SK-N-SH (cell line): Measurements from ENCODE around the gene MROH2B.
"Not testable (repeated sequence)": the region's sequence is repeated elsewhere in the genome, so short reads cannot be mapped to it uniquely, and the experiment has no call there.

ENCODE experiments used
- NFIC ChIP-seq: IDR thresholded peaks from 2 replicates; pipeline ENCODE4 v1.4.0; 2012; ENCODE audit warnings: borderline replicate concordance
- RAD21 ChIP-seq: IDR thresholded peaks from 2 replicates; pipeline ENCODE4 v1.6.1; 2012; ENCODE audit warnings: mild to moderate bottlenecking, low read length
- TEAD4 ChIP-seq: IDR thresholded peaks from 2 replicates; pipeline ENCODE4 v1.4.0; 2012; ENCODE audit warnings: mild to moderate bottlenecking, borderline replicate concordance; ENCODE audit not compliant: insufficient read depth
- TF ChIP-seq, protein P1 (sequence below): fragments of 200-600 bp; sonication (generic); IDR thresholded peaks from 2 replicates; pipeline ENCODE4 v1.6.1; 2017; ENCODE audit warnings: antibody characterized with exemption, mild to moderate bottlenecking, moderate library complexity
- TF ChIP-seq, protein P2 (sequence below): fragments of 150-350 bp; IDR thresholded peaks from 2 replicates; pipeline ENCODE4 v1.6.1; 2016; ENCODE audit warnings: mild to moderate bottlenecking, low read depth, low read length

DNA sequence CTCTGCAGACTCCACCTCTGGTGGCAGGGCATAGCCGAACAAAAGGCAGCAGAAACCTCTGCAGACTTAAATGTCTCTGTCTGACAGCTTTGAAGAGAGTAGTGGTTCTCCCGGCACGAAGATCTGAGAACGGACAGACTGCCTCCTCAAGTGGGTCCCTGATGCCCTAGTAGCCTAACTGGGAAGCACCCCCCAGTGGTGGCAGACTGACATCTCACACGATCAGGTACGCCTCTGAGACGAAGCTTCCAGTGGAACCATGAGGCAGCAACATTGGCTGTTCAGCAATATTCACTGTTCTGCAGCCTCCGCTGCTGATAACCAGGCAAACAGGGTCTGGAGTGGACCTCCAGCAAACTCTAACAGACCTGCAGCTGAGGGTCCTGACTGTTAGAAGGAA, 48.5 kb downstream of the MROH2B start:
- not testable (repeated sequence) for TF ChIP-seq RAD21, NFIC, TEAD4
- TF ChIP-seq, protein P1, sequence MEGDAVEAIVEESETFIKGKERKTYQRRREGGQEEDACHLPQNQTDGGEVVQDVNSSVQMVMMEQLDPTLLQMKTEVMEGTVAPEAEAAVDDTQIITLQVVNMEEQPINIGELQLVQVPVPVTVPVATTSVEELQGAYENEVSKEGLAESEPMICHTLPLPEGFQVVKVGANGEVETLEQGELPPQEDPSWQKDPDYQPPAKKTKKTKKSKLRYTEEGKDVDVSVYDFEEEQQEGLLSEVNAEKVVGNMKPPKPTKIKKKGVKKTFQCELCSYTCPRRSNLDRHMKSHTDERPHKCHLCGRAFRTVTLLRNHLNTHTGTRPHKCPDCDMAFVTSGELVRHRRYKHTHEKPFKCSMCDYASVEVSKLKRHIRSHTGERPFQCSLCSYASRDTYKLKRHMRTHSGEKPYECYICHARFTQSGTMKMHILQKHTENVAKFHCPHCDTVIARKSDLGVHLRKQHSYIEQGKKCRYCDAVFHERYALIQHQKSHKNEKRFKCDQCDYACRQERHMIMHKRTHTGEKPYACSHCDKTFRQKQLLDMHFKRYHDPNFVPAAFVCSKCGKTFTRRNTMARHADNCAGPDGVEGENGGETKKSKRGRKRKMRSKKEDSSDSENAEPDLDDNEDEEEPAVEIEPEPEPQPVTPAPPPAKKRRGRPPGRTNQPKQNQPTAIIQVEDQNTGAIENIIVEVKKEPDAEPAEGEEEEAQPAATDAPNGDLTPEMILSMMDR: not testable (repeated sequence)
- TF ChIP-seq, protein P2, sequence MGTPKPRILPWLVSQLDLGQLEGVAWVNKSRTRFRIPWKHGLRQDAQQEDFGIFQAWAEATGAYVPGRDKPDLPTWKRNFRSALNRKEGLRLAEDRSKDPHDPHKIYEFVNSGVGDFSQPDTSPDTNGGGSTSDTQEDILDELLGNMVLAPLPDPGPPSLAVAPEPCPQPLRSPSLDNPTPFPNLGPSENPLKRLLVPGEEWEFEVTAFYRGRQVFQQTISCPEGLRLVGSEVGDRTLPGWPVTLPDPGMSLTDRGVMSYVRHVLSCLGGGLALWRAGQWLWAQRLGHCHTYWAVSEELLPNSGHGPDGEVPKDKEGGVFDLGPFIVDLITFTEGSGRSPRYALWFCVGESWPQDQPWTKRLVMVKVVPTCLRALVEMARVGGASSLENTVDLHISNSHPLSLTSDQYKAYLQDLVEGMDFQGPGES: not testable (repeated sequence)
